ENCODE measurements around the gene AHRR. TPM values are rescaled to one million over a fixed set of nuclear protein-coding genes. Genes with fewer than 3 reads are reported as not detected.

AHRR gene
- total RNA-seq, 1 donor from 2014 or later = 18.7 TPM

DNA sequence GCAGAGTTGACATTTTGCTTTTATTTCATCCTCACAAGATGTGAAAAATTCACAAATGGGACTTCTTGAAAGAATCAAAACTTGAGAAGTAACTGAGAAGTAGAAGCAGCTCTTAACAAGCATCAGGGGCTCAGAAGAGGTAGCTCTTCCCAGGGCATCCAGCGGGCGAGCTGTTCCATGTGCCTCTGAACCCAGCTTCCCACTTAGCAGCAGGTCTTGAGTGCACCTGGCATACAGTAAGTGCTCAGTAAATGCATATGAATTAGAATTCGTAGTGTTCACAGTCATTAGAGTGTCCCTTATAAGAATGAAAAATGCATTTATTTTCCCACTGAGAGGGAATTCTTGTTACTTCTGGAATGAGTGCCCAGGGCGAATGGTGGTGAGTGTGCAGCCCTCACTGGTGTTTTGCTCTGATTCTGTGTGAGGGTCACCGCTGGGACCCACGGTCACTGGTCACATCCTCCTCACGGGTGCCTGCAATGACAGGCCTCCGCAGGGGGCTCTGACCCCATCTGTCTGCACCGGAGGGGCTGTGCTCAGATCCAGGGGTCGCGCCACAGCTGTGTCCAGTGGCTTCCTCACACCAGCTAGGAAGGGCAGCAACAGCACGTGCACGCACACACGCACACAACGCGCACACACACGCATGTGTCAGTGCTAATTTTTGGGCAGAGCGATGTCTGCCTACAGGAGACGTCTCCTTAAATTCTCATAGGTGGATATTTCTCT lies 148.4 kb downstream of the AHRR start:
- intact Hi-C loops (cut with micrococcal nuclease) = loop anchor here (10.0 kb wide), 1 partner anchor 875 kb away; the partner anchor contains the start of gene CLPTM1L

- intact Hi-C loops (cut with micrococcal nuclease) = loop anchor here (10.0 kb wide), 1 partner anchor 874 kb away; the partner anchor contains the start of gene CLPTM1L
Observed at GRCh38 chr5:470961-471749, 149.6 kb downstream of the AHRR start.

GRCh38 chr5:471750-472058 lies 150.2 kb downstream of the AHRR start:
- intact Hi-C loops (cut with micrococcal nuclease) = loop anchor here (1.0 to 10.0 kb wide), 6 partner anchors 8 to 873 kb away; partner anchors contain the start of genes CCDC127, CLPTM1L, SDHA and TPPP

DNA sequence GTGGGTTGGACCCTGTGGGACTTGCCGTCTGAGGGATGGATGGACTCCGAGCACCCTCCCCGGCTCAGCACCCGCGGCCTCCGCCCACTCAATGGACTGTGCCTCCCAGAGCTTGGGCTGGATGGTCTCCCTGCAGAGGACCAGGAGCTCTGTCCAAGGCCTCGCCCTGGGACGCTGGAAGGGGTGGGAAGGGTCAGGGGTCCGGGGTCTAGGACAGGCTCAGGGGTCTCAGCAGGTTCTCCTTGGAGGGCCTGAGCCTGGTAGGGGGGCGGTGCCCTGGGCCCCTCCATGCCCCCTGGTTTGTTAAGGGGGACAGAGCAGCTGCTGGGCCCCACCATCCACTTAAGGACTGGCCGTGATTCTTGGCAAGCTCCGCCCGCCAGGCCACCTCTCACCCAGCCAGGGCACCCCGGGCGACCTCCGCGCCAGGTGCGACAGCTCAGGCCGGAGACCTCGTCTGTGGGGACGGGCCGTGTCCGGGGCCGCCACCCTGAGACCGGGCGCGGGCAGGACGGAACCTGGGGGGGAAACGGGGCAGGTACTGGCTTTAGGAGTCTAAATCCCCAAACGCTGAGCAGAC lies 150.7 kb downstream of the AHRR start:
- intact Hi-C loops (cut with micrococcal nuclease) = loop anchor here (1.0 to 10.0 kb wide), 6 partner anchors 9 to 873 kb away; partner anchors contain the start of genes CCDC127, CLPTM1L, SDHA and TPPP

DNA sequence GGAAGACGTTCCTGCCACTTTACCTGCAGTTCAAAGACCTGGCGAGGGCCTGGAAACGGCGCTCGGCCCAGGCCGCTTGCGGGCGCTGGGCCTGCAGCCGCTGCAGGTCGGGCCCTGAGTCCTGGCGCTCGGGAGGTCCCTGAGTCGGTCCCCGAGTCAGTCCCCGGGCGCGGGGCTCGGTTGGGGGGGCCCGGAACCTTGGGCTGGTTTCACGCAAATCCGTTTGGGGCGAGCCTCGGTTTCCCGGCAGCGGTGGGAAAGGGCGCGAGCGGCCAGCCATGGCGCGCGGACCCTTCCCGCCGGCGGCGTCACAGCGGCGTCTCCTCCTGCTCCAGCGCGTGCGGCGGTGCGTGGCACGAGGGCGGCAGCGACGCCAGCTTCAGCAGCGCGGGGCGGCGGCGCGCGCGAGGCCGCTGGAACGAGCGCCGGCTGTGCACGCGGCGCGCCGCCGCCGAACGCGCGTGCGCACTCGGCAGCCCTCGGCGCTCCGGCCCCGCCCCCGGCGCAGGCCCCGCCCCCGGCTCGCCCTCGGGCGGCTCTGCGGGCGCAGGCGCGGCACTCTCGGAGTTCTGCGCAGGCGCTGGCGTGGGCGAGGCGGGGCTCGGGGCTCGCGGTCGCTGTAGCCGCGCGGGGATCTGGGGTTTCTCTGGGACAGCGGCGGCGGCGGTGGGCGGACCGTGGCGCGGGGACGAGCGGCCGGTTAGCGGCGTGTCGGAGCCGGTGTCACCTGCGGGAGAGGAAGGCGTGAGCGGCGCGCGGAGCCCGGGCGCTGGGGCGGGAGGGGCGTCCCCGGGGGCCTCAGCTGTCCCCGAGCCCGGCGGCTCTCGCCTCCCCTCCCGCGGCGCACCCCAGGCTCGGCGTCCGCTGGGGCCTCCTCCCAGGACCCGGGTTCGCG lies 151.4 kb downstream of the AHRR start:
- intact Hi-C loops (cut with micrococcal nuclease) = loop anchor here (1.0 to 10.0 kb wide), 8 partner anchors 10 to 872 kb away; partner anchors contain the start of genes CCDC127, CEP72, CLPTM1L and PDCD6

DNA sequence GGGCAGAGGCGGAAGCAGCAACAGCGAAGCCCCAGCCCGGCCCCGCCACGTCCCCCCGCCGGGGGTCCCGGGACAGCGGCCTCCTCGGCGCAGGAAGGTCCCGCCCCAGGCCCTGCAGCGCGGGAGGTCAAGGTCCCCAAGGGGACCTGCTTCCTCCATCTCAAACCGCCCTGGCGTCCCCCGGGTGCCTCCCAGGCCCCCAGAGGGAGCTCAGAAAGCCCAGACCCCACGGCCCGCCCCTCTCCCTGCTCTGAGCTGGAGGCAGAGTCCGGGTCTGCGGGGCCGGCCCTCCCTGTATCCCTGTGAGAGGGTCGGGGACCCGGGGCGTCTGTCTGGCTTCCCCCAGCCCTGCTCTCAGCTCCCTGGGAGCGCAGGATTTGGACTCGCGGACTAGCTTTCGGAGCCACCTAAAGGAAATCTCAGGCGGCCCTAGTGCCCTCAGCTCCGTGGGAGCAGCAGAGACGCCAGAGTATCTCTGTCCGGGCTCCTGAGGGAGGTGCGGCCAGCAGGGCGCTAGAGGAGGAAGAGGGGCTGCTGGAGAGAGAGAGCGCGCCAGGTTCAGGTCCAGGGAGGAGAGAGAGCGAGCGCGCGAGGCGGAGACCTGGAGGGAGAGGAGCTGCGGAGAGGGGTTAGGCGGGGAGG lies 152.2 kb downstream of the AHRR start:
- intact Hi-C loops (cut with micrococcal nuclease) = loop anchor here (1.0 to 10.0 kb wide), 5 partner anchors 139 to 871 kb away; partner anchors contain the start of genes CCDC127, CEP72, CLPTM1L and PDCD6

DNA sequence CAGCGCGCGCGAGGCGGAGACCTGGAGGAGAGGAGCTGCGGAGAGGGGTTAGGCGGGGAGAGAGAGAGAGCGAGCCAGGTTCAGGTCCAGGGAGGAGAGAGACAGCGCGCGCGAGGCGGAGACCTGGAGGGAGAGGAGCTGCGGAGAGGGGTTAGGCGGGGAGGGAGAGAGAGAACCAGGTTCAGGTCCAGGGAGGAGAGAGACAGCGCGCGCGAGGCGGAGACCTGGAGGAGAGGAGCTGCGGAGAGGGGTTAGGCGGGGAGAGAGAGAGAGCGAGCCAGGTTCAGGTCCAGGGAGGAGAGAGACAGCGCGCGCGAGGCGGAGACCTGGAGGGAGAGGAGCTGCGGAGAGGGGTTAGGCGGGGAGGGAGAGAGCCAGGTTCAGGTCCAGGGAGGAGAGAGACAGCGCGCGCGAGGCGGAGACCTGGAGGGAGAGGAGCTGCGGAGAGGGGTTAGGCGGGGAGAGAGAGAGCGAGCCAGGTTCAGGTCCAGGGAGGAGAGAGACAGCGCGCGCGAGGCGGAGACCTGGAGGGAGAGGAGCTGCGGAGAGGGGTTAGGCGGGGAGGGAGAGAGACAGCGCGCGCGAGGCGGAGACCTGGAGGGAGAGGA lies 152.8 kb downstream of the AHRR start:
- intact Hi-C loops (cut with micrococcal nuclease) = loop anchor here (10.0 kb wide), 1 partner anchor 870 kb away; the partner anchor contains the start of gene CLPTM1L

DNA sequence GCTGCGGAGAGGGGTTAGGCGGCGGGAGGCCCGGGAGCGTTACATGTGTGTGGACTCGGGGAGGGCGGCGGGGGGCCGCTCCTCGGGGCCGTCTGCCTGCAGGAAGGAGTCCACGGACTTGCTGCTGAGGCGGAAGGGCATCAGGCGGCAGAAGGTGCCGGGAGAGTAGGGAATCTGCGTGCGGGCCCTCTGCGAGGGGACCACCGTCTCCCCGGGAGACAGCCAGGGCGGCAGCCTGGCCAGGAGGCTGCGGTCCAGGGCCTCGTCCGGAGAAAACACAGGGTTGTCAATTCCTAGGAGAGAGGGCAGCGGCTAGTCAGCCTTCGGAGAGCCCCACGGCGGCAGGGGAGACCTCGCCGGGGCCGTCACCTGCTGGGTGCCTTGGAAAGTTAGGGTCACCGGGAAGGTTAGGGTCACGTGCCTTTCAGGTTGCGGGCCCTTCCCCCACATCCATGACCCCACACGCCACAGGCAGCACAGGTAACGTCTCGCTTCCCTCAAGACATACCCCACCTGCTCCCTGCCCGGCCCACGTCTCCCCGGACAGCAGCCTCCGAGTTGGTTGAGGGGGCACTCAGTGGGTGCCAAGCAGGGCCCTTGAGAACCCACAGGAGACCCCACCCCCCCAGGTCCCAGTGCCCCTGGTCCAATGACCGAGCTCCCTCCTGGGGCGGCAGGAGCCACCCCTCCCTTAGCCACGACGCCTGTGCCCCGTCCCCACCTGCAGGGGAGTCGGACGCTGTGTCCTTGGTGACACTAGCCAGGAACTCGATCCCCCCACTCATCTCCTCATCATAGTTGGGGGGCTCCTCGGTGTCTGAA lies 153.5 kb downstream of the AHRR start:
- intact Hi-C loops (cut with micrococcal nuclease) = loop anchor here (10.0 kb wide), 1 partner anchor 870 kb away; the partner anchor contains the start of gene CLPTM1L

GRCh38 chr5:475704-476101 lies 154.2 kb downstream of the AHRR start:
- intact Hi-C loops (cut with micrococcal nuclease) = loop anchor here (10.0 kb wide), 1 partner anchor 869 kb away; the partner anchor contains the start of gene CLPTM1L

DNA sequence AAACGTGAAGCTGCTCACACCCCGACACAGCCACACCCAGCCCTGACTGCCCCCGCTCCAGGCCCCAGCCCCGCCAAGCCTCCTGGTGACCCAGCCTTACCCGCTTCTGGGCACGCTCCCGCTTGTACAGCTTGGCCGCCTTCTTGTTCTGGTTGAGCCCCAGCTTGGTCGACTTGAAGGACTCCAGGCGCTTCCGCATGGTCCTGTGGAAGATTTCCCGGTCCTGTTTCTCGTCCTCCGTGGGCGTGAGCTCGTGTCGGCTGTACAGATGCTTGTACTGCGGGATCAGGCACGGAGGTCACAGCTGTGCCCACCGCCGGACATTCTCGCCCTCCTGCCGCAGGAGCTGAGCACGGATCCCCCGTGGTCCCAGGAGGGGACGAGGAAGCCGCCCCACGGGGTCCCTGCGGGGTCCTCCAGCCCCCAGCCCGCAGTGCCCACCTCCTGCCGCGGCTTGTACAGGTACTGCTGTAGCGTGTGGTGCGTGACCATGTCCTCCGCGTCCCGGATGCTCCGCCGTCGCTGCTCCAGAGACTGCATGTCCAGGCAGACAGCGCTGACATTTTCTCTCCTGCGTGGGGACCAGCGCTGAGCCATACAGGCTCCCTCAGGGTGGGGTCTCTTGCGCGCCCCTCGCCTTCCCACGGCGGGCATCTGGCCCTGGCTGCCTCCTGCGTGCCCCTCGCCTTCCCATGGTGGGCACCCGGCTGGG lies 154.7 kb downstream of the AHRR start:
- intact Hi-C loops (cut with micrococcal nuclease) = loop anchor here (10.0 kb wide), 1 partner anchor 869 kb away; the partner anchor contains the start of gene CLPTM1L

GRCh38 chr5:476814-477175 lies 155.3 kb downstream of the AHRR start:
- intact Hi-C loops (cut with micrococcal nuclease) = loop anchor here (10.0 kb wide), 1 partner anchor 868 kb away; the partner anchor contains the start of gene CLPTM1L

DNA sequence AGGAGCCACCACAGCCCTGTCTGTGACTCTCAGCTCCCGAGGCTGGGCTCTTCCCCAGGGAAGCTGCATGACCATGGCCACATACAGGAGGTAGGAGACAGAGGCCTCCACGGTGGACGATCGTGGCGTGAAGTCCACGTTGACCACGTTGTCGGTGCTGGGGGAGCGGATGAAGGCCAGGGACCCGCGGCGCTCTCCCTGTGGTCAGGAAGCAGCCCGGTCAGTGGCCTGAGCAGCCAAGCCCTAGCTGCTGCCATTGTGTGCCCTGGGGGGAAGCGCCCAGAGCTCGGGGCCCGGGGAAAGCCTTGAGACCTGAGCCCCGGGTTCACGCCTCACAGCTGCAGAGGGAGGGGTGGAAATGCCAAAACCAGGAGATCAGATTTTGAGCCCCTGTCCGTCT lies 155.7 kb downstream of the AHRR start:
- intact Hi-C loops (cut with micrococcal nuclease) = loop anchor here (10.0 kb wide), 1 partner anchor 868 kb away; the partner anchor contains the start of gene CLPTM1L

DNA sequence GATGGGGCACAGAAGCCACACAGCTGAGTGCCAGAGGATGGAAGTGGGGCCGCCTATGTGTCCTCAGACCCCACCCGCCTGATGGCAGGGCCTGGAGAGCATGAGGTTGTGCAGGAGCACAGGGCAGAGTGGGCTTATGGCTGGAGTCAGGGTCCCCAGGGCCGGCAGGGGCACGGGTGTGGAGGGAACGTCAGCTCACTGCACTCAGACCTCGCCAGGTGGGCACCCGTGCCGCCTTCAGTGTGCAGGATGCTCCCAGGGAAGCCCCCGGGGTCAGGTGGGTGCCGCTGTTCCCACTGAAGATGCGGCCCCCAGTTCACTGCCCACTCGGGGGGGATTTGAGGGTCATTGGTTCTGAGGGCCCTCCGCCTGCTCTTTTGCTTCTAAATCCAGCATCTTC lies 156.4 kb downstream of the AHRR start:
- intact Hi-C loops (cut with micrococcal nuclease) = loop anchor here (10.0 kb wide), 1 partner anchor 867 kb away; the partner anchor contains the start of gene CLPTM1L

GRCh38 chr5:478369-478981 lies 157.0 kb downstream of the AHRR start:
- intact Hi-C loops (cut with micrococcal nuclease) = loop anchor here (10.0 kb wide), 1 partner anchor 866 kb away; the partner anchor contains the start of gene CLPTM1L

DNA sequence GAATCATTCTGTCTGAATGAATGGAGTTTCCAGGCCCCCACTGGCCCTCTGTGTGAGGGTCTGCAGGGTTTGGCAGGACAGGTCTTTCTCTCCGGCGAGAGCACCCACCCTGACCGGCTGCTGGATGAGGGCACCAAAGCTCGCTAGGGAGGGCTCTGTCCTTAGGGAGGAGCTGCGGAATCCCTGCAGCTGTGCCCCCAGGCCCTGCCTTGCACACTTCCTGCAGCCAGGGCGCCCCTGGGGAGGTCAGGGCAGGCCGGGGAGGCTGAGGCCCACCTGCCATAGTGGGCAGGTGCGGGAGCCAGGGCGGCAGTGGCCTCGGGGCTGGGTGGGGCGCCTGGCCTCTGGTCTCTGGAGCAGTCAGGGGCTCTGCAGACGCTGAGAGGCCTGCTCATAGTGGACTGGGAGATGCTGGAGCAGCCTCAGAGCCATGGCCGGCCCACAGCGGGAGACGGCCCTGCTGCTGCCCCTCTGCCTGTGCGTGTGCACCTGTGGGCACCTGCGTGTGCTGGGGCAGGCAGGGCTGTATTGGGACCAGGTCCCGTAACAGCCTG lies 157.5 kb downstream of the AHRR start:
- intact Hi-C loops (cut with micrococcal nuclease) = loop anchor here (10.0 kb wide), 1 partner anchor 866 kb away; the partner anchor contains the start of gene CLPTM1L

GRCh38 chr5:479566-480319 lies 158.2 kb downstream of the AHRR start:
- intact Hi-C loops (cut with micrococcal nuclease) = loop anchor here (10.0 kb wide), 1 partner anchor 865 kb away; the partner anchor contains the start of gene CLPTM1L

Measured in T-helper 1 cell treated with Interleukin-12 subunit alpha and Interleukin-12 subunit beta and Interleukin-4 antibody, amounts not matched to agents 30 ng/mL and 1 ng/mL, for 36 hours (primary cell).